Thoracic aorta (tissue), 2 donors: ENCODE data around the gene TCP10L. TPM values are rescaled to one million over a fixed set of nuclear protein-coding genes. Genes with fewer than 3 reads are reported as not detected.

ENCODE experiments used
- ATAC-seq: fragments of 150-250 bp; one replicate; pipeline ENCODE4 v1.8.0; 2017; ENCODE audit warnings: low read depth; ENCODE audit not compliant: insufficient number of reproducible peaks, low FRiP score
- DNase-seq: peaks from one replicate; pipeline ENCODE4 v3.0.0-alpha.2; 2020; ENCODE audit warnings: low spot score
- H3K27ac ChIP-seq, 2 donors: fragments of 200-600 bp; sonication (generic); 1 replicate in 1 of 2; 2 replicates in 1 of 2; pipeline ENCODE4 v1.5.1; 2016; ENCODE audit warnings: mild to moderate bottlenecking in 2 of 2, moderate library complexity in 2 of 2
- H3K27me3 ChIP-seq: fragments of 200-600 bp; sonication (generic); replicated peaks from 2 replicates; pipeline ENCODE4 v1.6.0; 2016; ENCODE audit warnings: mild to moderate bottlenecking; ENCODE audit not compliant: insufficient read depth
- H3K36me3 ChIP-seq: fragments of 200-600 bp; sonication (generic); one replicate; pipeline ENCODE4 v1.5.1; 2016
- H3K4me1 ChIP-seq, 2 donors: fragments of 200-600 bp; sonication (generic); 1 replicate in 1 of 2; 2 replicates in 1 of 2; pipeline versions ENCODE4 v1.5.1 to v1.6.0; 2016; ENCODE audit warnings: low read depth in 2 of 2, mild to moderate bottlenecking in 1 of 2; ENCODE audit not compliant: control insufficient read depth in 1 of 2
- H3K4me3 ChIP-seq: fragments of 200-600 bp; sonication (generic); 2 replicates; pipeline ENCODE4 v1.5.1; 2016; ENCODE audit warnings: mild to moderate bottlenecking
- H3K9me3 ChIP-seq: fragments of 200-600 bp; sonication (generic); 2 replicates; pipeline ENCODE4 v1.5.1; 2016
- total RNA-seq, 2 donors: library from RNA; depleted of rRNA; stranded (reverse); fragments of >200 nt; gene quantifications; one replicate each; pipeline versions ENCODE4 v1.1.0 to v1.2.3, GENCODE V29; 2016
- TF ChIP-seq, protein P1 (sequence below): fragments of 200-600 bp; sonication (generic); IDR thresholded peaks from one replicate; pipeline ENCODE4 v1.5.1; 2019; ENCODE audit warnings: antibody characterized with exemption

Gene TCP10L
- total RNA-seq, 2 donors from 2014 or later = 2.8 TPM; not detected in 1

DNA sequence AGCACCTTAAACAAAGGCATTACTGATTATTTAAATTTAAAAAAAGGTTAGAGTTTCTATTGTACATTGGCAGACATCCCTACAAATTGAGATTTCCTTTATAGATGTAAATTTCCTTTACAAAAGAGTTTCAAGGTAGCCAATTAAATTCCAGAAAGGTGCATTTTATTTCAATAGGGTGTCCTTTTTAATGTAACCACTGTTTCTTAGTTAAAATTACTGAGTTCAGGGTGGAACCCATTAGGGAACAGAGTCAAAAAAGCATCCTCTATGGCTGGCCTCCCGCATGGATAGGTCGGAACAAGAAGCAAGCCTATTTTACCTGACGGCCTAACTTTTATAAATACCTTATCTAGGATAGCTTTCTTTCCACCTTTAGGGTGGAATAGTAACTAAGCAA, 24.4 kb downstream of the TCP10L start:
- no peak for DNase-seq
- H3K4me3 ChIP-seq = no peak overlapping the region
- H3K27ac ChIP-seq = no peak overlapping the region
- TF ChIP-seq, protein P1, sequence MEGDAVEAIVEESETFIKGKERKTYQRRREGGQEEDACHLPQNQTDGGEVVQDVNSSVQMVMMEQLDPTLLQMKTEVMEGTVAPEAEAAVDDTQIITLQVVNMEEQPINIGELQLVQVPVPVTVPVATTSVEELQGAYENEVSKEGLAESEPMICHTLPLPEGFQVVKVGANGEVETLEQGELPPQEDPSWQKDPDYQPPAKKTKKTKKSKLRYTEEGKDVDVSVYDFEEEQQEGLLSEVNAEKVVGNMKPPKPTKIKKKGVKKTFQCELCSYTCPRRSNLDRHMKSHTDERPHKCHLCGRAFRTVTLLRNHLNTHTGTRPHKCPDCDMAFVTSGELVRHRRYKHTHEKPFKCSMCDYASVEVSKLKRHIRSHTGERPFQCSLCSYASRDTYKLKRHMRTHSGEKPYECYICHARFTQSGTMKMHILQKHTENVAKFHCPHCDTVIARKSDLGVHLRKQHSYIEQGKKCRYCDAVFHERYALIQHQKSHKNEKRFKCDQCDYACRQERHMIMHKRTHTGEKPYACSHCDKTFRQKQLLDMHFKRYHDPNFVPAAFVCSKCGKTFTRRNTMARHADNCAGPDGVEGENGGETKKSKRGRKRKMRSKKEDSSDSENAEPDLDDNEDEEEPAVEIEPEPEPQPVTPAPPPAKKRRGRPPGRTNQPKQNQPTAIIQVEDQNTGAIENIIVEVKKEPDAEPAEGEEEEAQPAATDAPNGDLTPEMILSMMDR = no peak
- H3K4me1 ChIP-seq = peaks cover 3 to 25% of the 10 kb centered on the region in 2 donors
- no peaks in the 10 kb centered on the region for H3K36me3 ChIP-seq
- H3K27me3 ChIP-seq = no peaks in the 10 kb centered on the region
- H3K9me3 ChIP-seq = no peaks in the 10 kb centered on the region
- no peak for ATAC-seq

GRCh38 chr21:32559006-32559610, 26.2 kb downstream of the TCP10L start:
- no peak overlapping the region for H3K27ac ChIP-seq
- H3K9me3 ChIP-seq = no peaks in the 10 kb centered on the region
- H3K27me3 ChIP-seq = no peaks in the 10 kb centered on the region
- ATAC-seq (no peak), DNase-seq (no peak)
- peaks cover 3 to 16% of the 10 kb centered on the region in 2 donors for H3K4me1 ChIP-seq
- TF ChIP-seq, protein P1 = no peak
- H3K4me3 ChIP-seq = no peak overlapping the region
- no peaks in the 10 kb centered on the region for H3K36me3 ChIP-seq

DNA sequence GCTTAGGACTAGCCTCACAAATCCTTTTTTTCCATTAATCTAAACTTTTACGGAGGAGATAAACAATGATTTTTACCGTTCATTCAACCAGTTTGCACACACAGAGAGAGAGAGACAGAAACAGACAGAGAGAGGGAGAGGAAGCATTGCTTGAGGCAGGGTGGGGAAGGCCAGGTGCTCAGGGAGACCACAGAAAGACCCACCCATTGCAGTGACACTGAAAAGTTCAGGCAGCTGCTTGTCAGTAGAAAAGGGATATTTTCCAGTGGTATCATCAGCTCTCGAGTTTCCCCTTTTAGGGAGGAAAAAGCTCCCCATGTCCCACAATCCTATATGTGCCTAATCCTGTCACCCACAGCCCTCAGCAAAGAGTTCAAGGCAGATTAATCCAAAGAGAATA, 27.2 kb downstream of the TCP10L start:
- H3K27me3 ChIP-seq = no peaks in the 10 kb centered on the region
- no peak overlapping the region for H3K27ac ChIP-seq
- TF ChIP-seq, protein P1 = no peak
- H3K4me3 ChIP-seq = no peak overlapping the region
- H3K36me3 ChIP-seq = no peaks in the 10 kb centered on the region
- DNase-seq = no peak
- no peak for ATAC-seq
- no peaks in the 10 kb centered on the region for H3K9me3 ChIP-seq
- H3K4me1 ChIP-seq = peaks cover 3 to 15% of the 10 kb centered on the region in 2 donors

DNA sequence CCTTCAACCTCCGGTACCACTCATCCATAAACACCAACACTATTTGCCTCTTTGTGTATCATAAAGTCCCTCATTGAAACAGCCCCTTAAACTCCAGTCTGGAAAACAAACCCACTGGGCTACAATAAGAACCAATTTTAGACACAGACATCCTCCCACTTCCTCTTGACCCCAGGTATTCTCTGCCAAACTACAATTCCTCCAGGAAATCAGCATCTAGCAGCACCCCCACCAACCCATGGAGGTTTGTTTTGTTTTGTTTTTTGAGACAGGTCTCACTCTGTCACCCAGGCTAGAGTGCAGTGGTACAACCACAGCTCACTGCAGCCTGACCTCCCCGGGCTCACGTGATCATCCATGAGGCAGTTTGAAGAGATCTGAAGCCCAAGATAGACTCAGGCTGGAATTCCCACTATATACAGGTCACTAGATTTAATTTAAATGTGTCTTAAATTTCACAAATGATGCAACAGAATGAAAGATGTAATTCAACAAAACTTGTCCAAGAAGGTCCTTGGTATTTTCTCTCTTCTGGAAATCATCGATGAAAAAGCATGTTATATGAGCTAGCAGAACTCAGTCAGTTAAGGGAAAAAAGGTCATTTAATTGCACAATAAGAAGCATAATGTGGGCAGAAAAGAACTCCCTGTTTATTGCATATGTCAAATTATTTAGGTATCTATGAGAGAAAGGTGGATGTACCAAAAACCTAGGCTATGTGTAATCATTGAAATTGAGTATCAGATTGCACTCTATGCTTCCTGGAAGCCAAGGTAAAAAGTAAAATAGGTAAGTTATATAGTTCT, 30.3 kb downstream of the TCP10L start:
- Histone ChIP-seq H3K4me1 (no peaks in the 10 kb centered on the region), H3K4me3 (no peak overlapping the region), H3K27me3 (no peaks in the 10 kb centered on the region), H3K36me3 (no peaks in the 10 kb centered on the region), H3K9me3 (no peaks in the 10 kb centered on the region), H3K27ac (no peak overlapping the region)
- ATAC-seq (no peak), DNase-seq (no peak)
- TF ChIP-seq, protein P1 = no peak

DNA sequence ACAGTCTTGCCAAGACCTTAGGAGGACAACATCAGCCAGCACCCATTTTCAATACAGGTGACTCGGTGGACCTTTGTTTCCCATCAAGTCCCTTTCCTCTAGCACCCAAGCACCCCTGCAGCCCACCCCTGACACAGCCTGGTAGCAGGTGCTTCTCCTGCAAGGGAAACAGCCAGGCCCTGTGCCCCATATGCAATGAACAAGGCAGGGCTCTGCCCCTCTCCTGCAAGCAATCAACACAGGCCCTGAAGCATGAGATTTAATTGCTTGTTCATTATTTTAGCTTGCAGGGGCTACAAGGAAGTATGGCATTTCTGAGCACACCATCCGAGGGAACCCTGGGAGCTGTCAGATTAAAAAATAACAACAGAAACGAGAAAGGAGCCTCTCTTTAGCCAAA, 35.4 kb downstream of the TCP10L start:
- TF ChIP-seq, protein P1 = no peak
- Histone ChIP-seq H3K36me3 (no peaks in the 10 kb centered on the region), H3K4me3 (no peak overlapping the region), H3K27me3 (no peaks in the 10 kb centered on the region), H3K4me1 (no peaks in the 10 kb centered on the region), H3K27ac (no peak overlapping the region), H3K9me3 (no peaks in the 10 kb centered on the region)
- ATAC-seq (no peak), DNase-seq (no peak)
